ENCODE data around the gene TNPO3.
"Not testable (repeated sequence)": the region's sequence is repeated elsewhere in the genome, so short reads cannot be mapped to it uniquely, and the experiment has no call there.

DNA sequence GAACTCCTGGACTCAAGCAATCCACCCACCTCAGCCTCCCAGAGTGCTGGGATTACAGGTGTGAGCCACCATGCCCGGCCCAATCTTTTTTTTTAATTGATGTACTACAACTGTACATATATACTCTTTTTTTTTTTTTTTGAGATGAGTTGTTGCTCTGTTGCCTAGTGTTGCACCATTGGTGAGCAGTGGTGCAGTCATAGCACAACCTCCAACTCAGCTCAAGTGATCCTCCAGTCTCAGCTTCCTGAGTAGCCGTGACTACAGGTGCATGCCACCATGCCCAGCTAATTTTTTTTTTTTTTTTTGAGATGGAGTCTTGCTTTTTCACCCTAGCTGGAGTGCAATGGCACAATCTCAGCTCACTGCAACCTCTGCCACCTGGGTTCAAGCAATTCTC is 111.7 kb downstream of the TNPO3 start:
- TF ChIP-seq POLR2A (IDR thresholded peaks at IDR 0.05) = not testable (repeated sequence)
- TF ChIP-seq, protein P1, sequence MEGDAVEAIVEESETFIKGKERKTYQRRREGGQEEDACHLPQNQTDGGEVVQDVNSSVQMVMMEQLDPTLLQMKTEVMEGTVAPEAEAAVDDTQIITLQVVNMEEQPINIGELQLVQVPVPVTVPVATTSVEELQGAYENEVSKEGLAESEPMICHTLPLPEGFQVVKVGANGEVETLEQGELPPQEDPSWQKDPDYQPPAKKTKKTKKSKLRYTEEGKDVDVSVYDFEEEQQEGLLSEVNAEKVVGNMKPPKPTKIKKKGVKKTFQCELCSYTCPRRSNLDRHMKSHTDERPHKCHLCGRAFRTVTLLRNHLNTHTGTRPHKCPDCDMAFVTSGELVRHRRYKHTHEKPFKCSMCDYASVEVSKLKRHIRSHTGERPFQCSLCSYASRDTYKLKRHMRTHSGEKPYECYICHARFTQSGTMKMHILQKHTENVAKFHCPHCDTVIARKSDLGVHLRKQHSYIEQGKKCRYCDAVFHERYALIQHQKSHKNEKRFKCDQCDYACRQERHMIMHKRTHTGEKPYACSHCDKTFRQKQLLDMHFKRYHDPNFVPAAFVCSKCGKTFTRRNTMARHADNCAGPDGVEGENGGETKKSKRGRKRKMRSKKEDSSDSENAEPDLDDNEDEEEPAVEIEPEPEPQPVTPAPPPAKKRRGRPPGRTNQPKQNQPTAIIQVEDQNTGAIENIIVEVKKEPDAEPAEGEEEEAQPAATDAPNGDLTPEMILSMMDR (IDR thresholded peaks at IDR 0.05) = not testable (repeated sequence)

Data from adrenal gland (tissue), 5 donors.